Prostate gland (tissue), 2 donors: Measurements from ENCODE around the gene MCCD1. TPM values are rescaled to one million over a fixed set of nuclear protein-coding genes. Genes with fewer than 3 reads are reported as not detected.

Source experiments
- DNase-seq: peaks from one replicate; pipeline ENCODE4 v3.0.0-alpha.2; 2019; ENCODE audit warnings: low spot score
- H3K27ac ChIP-seq, 2 donors: fragments of 200-600 bp; sonication (generic); 2 replicates each; pipeline ENCODE4 v1.5.1; 2017 to 2019
- H3K27me3 ChIP-seq: fragments of 200-600 bp; sonication (generic); replicated peaks from 2 replicates; pipeline ENCODE4 v1.5.1; 2019; ENCODE audit not compliant: insufficient read depth
- H3K36me3 ChIP-seq, 2 donors: fragments of 200-600 bp; sonication (generic); 1 replicate in 1 of 2; 2 replicates in 1 of 2; pipeline versions ENCODE4 v1.5.1 to v1.8.1; 2017 to 2019
- H3K4me1 ChIP-seq: fragments of 200-600 bp; sonication (generic); replicated peaks from 2 replicates; pipeline ENCODE4 v1.5.1; 2019
- H3K4me3 ChIP-seq, 2 donors: fragments of 200-600 bp; sonication (generic); 2 replicates each; pipeline ENCODE4 v1.5.1; 2017 to 2019
- H3K9me3 ChIP-seq: fragments of 200-600 bp; sonication (generic); 2 replicates; pipeline ENCODE4 v1.5.1; 2017
- POLR2A ChIP-seq: fragments of 450-650 bp; IDR thresholded peaks from one replicate; pipeline ENCODE4 v1.6.1; 2016; ENCODE audit warnings: antibody characterized with exemption, mild to moderate bottlenecking
- POLR2AphosphoS5 ChIP-seq: sonication (generic); formaldehyde crosslinking; IDR thresholded peaks from one replicate; pipeline ENCODE4 v1.6.1; 2017; ENCODE audit warnings: antibody characterized with exemption
- WGBS: methylation state at CpG from one replicate; pipeline ENCODE4 v1.1.5; 2018; 5-methylcytosine and 5-hydroxymethylcytosine counted together
- intact Hi-C: fragments of 100-400 bp; cut with DNase I; formaldehyde crosslinking; loops from one replicate; pipeline ENCODE4 v1.14.2; 2022
- total RNA-seq, 2 donors: library from RNA; depleted of rRNA; stranded (reverse); fragments of >200 nt; gene quantifications; one replicate each; pipeline ENCODE4 v1.1.0, GENCODE V29; 2016
- TF ChIP-seq, protein P1 (sequence below), 4 experiments: fragments of 200-600 bp in 2 of 4; fragments of 450-650 bp in 2 of 4; sonication (generic) in 2 of 4; IDR thresholded peaks; 1 replicate in 3 of 4; 2 replicates in 1 of 4; pipeline ENCODE4 v1.5.1; 2016 to 2019; ENCODE audit warnings: antibody characterized with exemption in 4 of 4, mild to moderate bottlenecking in 2 of 4, moderate library complexity in 2 of 4

Gene MCCD1
- total RNA-seq, 2 donors from 2014 or later: not detected

DNA sequence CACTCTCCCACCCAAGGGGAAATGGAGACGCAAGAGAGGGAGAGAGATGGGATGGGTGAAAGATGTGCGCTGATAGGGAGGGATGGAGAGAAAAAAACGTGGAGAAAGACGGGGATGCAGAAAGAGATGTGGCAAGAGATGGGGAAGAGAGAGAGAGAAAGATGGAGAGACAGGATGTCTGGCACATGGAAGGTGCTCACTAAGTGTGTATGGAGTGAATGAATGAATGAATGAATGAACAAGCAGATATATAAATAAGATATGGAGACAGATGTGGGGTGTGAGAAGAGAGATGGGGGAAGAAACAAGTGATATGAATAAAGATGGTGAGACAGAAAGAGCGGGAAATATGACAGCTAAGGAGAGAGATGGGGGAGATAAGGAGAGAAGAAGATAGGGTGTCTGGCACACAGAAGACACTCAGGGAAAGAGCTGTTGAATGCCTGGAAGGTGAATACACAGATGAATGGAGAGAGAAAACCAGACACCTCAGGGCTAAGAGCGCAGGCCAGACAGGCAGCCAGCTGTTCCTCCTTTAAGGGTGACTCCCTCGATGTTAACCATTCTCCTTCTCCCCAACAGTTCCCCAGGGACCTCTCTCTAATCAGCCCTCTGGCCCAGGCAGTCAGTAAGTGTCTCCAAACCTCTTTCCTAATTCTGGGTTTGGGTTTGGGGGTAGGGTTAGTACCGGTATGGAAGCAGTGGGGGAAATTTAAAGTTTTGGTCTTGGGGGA is 47.4 kb downstream of the MCCD1 start:
- Histone ChIP-seq H3K9me3 (no peaks in the 10 kb centered on the region), H3K36me3 (no peaks in the 10 kb centered on the region), H3K27ac (peak overlapping the region in 1 of 2 donors; percentile 33), H3K27me3 (no peaks in the 10 kb centered on the region), H3K4me1 (no peaks in the 10 kb centered on the region), H3K4me3 (peak overlapping the region in 1 of 2 donors; percentile 8)
- WGBS: 67% methylated on average over 8 of the region's 8 CpGs
- intact Hi-C loops: no loop called here
- DNase-seq: no peak
- no peak for TF ChIP-seq POLR2AphosphoS5
- TF ChIP-seq POLR2A: no peak
- TF ChIP-seq, protein P1, sequence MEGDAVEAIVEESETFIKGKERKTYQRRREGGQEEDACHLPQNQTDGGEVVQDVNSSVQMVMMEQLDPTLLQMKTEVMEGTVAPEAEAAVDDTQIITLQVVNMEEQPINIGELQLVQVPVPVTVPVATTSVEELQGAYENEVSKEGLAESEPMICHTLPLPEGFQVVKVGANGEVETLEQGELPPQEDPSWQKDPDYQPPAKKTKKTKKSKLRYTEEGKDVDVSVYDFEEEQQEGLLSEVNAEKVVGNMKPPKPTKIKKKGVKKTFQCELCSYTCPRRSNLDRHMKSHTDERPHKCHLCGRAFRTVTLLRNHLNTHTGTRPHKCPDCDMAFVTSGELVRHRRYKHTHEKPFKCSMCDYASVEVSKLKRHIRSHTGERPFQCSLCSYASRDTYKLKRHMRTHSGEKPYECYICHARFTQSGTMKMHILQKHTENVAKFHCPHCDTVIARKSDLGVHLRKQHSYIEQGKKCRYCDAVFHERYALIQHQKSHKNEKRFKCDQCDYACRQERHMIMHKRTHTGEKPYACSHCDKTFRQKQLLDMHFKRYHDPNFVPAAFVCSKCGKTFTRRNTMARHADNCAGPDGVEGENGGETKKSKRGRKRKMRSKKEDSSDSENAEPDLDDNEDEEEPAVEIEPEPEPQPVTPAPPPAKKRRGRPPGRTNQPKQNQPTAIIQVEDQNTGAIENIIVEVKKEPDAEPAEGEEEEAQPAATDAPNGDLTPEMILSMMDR (IDR thresholded peaks at IDR 0.05): no peak

DNA sequence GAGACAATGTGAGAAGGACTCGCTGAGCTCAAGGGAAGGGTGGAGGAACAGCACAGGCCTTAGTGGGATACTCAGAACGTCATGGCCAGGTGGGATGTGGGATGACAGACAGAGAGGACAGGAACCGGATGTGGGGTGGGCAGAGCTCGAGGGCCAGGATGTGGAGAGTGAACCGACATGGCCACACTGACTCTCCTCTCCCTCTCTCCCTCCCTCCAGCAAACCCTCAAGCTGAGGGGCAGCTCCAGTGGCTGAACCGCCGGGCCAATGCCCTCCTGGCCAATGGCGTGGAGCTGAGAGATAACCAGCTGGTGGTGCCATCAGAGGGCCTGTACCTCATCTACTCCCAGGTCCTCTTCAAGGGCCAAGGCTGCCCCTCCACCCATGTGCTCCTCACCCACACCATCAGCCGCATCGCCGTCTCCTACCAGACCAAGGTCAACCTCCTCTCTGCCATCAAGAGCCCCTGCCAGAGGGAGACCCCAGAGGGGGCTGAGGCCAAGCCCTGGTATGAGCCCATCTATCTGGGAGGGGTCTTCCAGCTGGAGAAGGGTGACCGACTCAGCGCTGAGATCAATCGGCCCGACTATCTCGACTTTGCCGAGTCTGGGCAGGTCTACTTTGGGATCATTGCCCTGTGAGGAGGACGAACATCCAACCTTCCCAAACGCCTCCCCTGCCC is 48.3 kb downstream of the MCCD1 start:
- TF ChIP-seq POLR2A (no peak), POLR2AphosphoS5 (no peak)
- TF ChIP-seq, protein P1 (IDR thresholded peaks at IDR 0.05): no peak
- DNase-seq: no peak
- Histone ChIP-seq H3K27me3 (no peaks in the 10 kb centered on the region), H3K27ac (no peak overlapping the region), H3K9me3 (no peaks in the 10 kb centered on the region), H3K4me3 (no peak overlapping the region), H3K4me1 (no peaks in the 10 kb centered on the region), H3K36me3 (no peaks in the 10 kb centered on the region)
- intact Hi-C loops: no loop called here
- WGBS: 87% methylated on average over 19 of the region's 19 CpGs

DNA sequence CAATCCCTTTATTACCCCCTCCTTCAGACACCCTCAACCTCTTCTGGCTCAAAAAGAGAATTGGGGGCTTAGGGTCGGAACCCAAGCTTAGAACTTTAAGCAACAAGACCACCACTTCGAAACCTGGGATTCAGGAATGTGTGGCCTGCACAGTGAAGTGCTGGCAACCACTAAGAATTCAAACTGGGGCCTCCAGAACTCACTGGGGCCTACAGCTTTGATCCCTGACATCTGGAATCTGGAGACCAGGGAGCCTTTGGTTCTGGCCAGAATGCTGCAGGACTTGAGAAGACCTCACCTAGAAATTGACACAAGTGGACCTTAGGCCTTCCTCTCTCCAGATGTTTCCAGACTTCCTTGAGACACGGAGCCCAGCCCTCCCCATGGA is 48.8 kb downstream of the MCCD1 start:
- intact Hi-C loops: no loop called here

DNA sequence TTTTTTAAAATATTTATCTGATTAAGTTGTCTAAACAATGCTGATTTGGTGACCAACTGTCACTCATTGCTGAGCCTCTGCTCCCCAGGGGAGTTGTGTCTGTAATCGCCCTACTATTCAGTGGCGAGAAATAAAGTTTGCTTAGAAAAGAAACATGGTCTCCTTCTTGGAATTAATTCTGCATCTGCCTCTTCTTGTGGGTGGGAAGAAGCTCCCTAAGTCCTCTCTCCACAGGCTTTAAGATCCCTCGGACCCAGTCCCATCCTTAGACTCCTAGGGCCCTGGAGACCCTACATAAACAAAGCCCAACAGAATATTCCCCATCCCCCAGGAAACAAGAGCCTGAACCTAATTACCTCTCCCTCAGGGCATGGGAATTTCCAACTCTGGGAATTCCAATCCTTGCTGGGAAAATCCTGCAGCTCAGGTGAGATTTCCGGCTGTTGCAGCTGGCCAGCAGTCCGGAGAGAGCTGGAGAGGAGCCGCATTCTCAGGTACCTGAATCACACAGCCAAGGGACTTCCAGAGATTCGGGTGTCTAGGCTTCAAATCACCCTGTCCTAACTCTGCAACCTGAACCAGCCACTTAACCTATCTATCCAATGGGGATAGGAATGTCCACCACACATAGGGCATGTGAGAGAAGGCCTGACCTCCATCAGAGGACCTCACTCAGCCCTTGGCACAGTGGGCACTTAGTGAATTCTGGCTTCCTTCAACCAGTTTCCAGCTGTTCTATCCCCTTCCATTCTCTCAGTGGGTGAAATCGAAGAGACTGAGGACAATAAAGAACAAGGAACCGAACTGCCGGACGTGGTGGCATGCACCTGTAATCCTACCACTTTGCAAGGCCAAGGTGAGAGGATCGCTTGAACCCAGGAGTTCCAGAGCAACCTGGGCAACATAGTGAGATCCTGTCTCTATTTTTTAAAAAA is 49.7 kb downstream of the MCCD1 start:
- no peaks in the 10 kb centered on the region for H3K27me3 ChIP-seq

More for the DNA sequence above, 48.8 kb downstream of the MCCD1 start:
- Histone ChIP-seq H3K27ac (no peak overlapping the region), H3K36me3 (no peaks in the 10 kb centered on the region), H3K4me3 (no peak overlapping the region), H3K4me1 (no peaks in the 10 kb centered on the region), H3K27me3 (no peaks in the 10 kb centered on the region), H3K9me3 (no peaks in the 10 kb centered on the region)
- WGBS: 95% methylated on average over 3 of the region's 3 CpGs
- no peak for DNase-seq
- TF ChIP-seq POLR2A (no peak), POLR2AphosphoS5 (no peak)
- TF ChIP-seq, protein P1 (IDR thresholded peaks at IDR 0.05): no peak

More for the DNA sequence above, 49.7 kb downstream of the MCCD1 start:
- Histone ChIP-seq H3K36me3 (no peaks in the 10 kb centered on the region), H3K4me1 (no peaks in the 10 kb centered on the region), H3K4me3 (no peak overlapping the region), H3K9me3 (no peaks in the 10 kb centered on the region), H3K27ac (no peak overlapping the region)
- no peak for DNase-seq
- WGBS: 77% methylated on average over 12 of the region's 12 CpGs
- TF ChIP-seq, protein P1 (IDR thresholded peaks at IDR 0.05): no peak
- no peak for TF ChIP-seq POLR2A
- TF ChIP-seq POLR2AphosphoS5: no peak
- intact Hi-C loops: no loop called here
